ENCODE measurements around the gene UBA5.

- TF ChIP-seq SNAI2 (CRISPR knock-in tag; IDR thresholded peaks at IDR 0.05) (no peak), TCF4 (CRISPR knock-in tag; IDR thresholded peaks at IDR 0.05; ENCODE audit: borderline replicate concordance) (no peak)
These were observed 56.2 kb downstream of the UBA5 start for GRCh38 chr3:132716372-132716771.

Data from SK-N-SH treated with all-trans-retinoic acid at 6 μM for 48 hours (cell line).